ENCODE data around the gene ZC3H18.

Gene ZC3H18

DNA sequence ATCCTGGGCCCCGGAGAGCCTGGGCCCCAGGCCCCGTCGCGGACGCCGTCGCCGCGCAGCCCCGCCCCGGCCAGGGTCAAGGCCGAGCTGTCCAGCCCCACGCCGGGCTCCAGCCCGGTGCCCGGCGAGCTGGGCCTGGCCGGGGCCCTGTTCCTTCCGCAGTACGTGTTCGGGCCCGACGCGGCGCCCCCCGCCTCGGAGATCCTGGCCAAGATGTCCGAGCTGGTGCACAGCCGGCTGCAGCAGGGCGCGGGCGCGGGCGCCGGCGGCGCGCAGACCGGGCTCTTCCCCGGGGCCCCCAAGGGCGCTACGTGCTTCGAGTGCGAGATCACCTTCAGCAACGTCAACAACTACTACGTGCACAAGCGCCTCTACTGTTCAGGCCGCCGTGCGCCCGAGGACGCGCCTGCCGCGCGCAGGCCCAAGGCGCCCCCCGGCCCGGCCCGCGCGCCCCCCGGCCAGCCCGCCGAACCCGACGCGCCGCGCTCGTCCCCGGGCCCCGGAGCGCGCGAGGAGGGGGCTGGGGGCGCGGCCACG is 36.8 kb upstream of the ZC3H18 start:
- DNase-seq, result no peak

DNA sequence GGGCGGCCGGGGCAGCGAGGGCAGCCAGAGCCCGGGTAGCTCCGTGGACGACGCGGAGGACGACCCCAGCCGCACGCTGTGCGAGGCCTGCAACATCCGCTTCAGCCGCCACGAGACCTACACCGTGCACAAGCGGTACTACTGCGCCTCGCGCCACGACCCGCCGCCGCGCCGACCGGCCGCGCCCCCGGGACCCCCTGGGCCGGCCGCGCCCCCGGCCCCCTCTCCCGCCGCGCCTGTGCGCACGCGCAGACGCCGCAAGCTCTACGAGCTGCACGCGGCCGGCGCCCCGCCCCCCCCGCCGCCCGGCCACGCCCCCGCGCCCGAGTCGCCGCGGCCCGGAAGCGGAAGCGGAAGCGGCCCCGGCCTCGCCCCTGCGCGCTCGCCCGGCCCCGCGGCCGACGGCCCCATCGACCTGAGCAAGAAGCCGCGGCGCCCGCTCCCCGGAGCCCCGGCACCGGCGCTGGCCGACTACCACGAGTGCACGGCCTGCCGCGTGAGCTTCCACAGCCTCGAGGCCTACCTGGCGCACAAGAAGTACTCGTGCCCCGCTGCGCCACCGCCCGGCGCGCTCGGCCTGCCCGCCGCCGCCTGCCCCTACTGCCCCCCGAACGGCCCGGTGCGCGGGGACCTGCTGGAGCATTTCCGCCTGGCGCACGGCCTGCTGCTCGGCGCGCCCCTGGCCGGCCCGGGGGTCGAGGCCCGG is 36.1 kb upstream of the ZC3H18 start:
- DNase-seq, result no peak

DNA sequence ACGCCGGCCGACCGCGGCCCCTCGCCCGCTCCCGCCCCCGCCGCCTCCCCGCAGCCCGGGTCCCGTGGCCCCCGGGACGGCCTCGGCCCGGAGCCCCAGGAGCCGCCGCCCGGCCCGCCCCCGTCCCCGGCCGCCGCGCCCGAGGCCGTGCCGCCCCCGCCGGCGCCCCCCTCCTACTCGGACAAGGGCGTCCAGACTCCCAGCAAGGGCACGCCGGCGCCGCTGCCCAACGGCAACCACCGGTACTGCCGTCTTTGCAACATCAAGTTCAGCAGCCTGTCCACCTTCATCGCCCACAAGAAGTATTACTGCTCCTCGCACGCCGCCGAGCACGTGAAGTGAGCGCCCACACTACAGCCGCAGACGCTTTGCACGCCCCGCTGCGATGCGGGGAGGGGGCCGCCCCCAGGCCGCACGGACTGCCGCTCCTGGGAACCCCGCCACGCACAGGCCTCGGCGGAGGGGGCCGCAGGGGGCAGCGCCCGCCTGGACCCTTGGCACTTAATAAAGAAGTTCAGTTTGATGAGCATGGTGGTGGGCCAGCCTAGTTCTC is 35.5 kb upstream of the ZC3H18 start:
- DNase-seq, result no peak

DNA sequence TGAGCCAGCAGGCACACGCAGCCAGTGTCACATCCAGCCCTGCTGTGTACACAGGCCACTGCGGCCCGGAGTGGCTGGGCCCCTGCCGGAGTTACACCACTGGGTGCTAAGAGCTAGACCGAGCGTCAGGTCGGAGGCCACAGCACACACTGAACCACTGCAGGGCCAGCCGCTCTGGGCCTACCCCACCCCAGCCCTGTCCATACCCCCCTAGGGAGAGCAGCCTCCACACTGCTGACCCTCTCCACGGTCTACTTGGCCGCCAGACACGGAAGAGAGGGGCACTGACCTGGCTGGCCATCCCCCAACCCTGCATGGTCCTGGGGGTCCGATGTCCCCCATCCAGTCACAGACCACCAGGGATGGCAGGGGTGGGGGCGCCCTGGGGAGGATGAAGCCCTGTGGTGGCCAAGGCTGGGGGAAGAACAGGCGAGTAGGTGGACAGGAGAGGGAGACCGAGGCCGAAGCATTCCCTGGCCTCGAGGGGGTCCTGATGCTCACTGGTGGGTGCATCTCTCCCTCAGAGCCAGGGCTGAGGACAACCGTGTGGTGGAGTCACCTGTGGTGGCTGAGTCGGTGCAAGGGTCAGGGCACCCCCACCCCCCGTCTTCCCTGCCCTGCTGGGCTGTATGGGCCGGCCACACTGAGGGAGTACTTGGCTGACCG is 34.9 kb upstream of the ZC3H18 start:
- DNase-seq, result no peak

- DNase-seq, result no peak
Observed at GRCh38 chr16:88535857-88536222, 34.4 kb upstream of the ZC3H18 start.

DNA sequence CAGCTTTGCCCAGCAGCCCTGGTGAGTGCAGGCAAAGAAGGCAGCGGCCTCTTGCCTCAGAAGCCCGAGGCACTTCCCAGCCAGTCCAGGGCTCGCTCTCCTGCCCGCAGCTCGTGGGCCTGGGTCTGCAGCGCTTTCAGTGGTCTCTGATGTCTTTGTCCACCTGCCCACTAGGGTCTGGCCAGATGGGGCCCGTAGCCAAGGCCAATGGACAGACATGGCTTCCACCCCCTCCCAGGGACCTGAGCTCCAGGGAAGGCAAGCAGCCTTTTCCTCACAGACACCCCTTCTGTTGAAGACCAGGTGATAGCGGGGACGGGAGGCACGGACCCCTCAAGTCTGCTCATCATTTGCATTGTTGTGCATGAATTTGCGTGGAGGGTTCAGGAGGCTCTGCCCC is 33.7 kb upstream of the ZC3H18 start:
- no peak for DNase-seq

DNA sequence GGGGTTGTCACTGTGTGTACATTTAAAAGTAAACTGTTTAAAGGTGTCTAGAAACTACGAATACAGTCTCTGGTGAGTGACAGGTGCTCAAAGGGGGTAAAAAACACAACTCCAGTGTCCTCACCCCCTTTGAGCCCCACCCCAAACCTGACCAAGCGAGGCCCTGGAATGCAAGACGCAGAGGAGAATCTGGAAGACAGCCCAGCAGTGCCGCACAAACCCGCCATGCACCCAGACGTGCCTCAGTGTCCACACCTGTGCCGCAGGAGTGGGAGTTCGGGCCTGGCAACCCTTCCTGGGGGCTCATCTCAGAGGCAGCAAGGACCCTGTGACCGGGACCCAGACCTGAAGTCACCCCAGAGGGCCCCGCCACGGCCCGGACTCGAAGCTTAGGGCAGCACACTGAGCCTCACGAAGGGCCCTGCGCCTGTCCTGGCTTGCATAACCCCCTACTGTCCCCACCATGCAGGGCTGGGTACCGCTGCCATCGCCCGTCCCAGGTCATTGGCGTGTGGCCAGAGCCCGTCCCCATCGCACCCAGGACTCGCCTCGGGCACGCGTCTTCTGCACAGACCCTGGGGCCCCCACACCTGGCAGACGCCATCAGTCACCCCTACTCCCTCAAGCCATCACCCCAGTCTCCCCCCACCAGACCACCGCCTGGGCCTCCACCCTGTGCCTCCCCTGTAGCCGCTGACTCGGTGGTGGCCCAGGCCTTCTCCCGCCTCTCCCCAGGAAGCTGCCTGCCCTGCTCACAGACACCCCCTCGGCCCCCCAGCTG is 33.0 kb upstream of the ZC3H18 start:
- DNase-seq, result no peak

- DNase-seq, result no peak
Observed at GRCh38 chr16:88537859-88538258, 32.3 kb upstream of the ZC3H18 start.

- no peak for DNase-seq
Observed at GRCh38 chr16:88538366-88539060, 31.7 kb upstream of the ZC3H18 start.

- no peak for DNase-seq
Observed at GRCh38 chr16:88539261-88539651, 30.9 kb upstream of the ZC3H18 start.

- DNase-seq, result no peak
Observed at GRCh38 chr16:88539652-88540345, 30.4 kb upstream of the ZC3H18 start.

- DNase-seq, result no peak
Observed at GRCh38 chr16:88540346-88540977, 29.7 kb upstream of the ZC3H18 start.

DNA sequence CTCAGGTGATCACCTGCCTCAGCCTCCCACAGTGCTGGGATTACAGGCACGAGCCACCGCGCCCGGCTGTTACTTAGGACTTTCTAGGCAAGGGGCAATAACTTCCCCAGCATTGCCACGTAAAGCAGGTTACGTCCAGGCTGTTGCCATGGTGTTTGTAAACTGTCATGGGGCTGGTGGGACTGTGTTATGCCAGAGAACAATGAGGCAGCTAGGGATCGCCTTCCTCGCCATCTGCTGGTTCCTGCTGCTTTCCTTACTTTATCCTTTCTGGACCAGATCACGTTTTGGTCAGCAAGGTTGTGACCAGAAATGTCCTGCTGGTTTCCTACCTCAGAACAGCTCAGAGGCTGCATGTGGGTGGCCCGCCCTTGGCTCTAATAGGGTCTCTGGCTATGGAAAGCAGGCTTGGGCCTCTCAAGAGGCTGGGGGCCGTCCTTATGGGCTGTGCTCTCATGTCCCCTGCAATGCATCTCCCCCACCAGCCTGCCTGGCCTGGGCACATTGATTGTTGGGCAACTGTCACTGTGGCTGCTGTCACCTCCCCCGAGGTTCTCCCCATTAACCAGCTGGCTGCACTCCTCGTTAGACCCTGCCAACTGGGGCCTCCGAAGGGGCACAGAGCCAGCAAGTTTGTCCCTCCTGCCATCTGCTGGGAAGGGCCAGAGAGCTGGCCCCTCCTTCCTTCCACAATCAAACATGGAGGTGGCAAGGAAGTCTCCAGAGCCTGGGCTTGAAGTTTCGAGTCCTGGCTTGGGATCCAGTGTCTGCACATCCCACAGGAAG is 28.2 kb upstream of the ZC3H18 start:
- DNase-seq, result no peak

GRCh38 chr16:88543230-88543813 is 26.9 kb upstream of the ZC3H18 start:
- no peak for DNase-seq

DNA sequence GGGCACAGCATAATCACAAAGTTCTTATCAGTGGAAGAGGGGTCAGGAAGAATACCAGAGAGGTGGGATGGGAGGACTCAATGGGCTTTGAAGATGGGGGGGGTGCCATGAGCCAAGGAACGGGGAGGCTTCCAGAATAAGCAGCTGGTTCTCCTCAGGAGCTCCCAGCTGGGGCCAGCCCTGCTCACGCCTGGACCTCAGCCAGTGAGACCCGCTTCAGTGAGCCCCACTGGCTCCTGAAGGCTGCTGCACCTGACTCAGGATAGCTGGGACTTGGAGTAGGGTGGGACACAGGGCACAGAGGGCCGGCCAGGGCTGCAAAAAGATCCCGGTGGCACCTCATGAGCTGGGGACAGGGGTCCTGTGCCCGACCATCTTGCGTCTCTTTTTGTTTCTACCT is 24.4 kb upstream of the ZC3H18 start:
- DNase-seq, result no peak

GRCh38 chr16:88548131-88548874 is 21.9 kb upstream of the ZC3H18 start:
- no peak for DNase-seq

DNA sequence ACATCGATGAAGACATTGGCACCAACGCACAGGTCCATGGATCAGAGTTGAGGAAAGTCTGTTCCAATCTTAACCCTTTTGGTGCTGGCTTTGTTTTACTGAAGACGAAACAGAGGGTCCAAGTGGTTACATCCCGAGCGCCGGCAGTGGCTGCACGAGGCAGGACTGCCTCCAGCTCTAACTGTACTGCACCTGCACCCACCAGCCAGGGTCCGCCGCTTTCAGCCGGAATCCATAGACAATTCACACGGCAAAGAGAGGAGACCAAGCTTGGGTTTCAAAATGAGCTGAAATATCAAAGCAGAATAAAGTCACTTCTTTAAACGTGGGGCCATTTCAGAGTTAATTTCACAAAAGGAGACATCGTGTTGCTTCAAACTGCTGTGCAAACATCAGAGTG is 21.2 kb upstream of the ZC3H18 start:
- no peak for DNase-seq

DNA sequence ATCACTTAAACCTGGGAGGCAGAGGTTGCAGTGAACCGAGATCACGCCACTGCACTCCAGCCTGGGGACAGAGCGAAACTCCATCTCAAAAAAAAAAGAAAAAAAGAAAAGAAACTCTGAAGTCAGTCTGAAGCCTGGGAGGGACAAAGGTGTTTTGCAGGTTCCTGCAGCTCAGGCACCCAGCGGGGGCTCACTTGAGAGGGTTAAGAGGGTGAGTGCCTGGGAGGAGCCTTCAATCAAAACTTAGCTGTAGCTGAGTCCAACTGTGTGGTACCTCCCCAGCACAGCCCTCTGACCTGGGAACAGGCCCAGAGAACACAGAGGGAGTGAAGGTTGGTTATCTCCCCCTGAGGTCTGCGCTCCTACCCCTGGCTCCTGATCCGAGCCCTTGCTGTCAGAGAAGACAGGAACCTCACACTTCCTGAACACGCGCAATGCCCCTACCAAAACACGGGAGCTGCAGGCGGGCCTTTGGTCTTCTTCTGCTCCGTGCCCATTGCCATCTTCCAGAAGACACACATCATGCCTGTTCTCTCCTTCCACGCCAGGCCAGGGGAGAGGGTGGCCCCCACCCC is 20.4 kb upstream of the ZC3H18 start:
- DNase-seq, result no peak

- no peak for DNase-seq
Observed at GRCh38 chr16:88550246-88550661, 19.9 kb upstream of the ZC3H18 start.

Data from DMS79 (cell line).